ENCODE data around the gene FOXP1. TPM values are rescaled to one million over a fixed set of nuclear protein-coding genes. Genes with fewer than 3 reads are reported as not detected.

The FOXP1 gene
- total RNA-seq, 1 experiment from 2014 or later = 2.9 TPM

DNA sequence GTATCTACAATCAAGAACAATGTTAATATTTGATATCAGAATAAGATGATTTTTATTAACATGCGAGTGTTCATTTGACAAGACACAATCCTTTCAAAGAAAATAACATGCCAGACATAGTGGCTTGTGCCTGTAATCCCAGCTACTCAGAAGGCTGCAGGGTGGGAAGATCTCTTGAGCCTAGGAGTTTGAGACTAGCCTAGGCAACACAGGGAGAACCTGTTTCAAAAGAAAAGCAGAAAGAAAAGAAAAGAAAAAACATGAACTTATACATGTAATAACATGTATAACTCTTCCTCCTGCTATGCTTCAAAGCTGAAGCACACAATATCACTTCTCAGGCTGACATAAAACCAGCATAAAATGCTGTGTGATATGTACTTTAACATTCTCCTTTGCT lies 253.7 kb downstream of the FOXP1 start:
- in situ Hi-C loops (cut with HindIII; ENCODE audit: low pct_unique_long_range_greater_than_20kb, low sequenced_read_pairs) = no loop called here
- no peak for ATAC-seq
- DNase-seq (ENCODE audit: low read depth, low spot score) = no peak
- TF ChIP-seq CTCF (IDR thresholded peaks at IDR 0.05) (no peak), SIN3A (IDR thresholded peaks at IDR 0.05; ENCODE audit: borderline replicate concordance, insufficient read depth, low read depth, low read length) (no peak), TCF7L2 (IDR thresholded peaks at IDR 0.05; ENCODE audit: low read depth, low read length) (no peak), POLR2AphosphoS5 (IDR thresholded peaks at IDR 0.05; ENCODE audit: low read depth, low read length) (no peak)
- TF ChIP-seq, protein P1, sequence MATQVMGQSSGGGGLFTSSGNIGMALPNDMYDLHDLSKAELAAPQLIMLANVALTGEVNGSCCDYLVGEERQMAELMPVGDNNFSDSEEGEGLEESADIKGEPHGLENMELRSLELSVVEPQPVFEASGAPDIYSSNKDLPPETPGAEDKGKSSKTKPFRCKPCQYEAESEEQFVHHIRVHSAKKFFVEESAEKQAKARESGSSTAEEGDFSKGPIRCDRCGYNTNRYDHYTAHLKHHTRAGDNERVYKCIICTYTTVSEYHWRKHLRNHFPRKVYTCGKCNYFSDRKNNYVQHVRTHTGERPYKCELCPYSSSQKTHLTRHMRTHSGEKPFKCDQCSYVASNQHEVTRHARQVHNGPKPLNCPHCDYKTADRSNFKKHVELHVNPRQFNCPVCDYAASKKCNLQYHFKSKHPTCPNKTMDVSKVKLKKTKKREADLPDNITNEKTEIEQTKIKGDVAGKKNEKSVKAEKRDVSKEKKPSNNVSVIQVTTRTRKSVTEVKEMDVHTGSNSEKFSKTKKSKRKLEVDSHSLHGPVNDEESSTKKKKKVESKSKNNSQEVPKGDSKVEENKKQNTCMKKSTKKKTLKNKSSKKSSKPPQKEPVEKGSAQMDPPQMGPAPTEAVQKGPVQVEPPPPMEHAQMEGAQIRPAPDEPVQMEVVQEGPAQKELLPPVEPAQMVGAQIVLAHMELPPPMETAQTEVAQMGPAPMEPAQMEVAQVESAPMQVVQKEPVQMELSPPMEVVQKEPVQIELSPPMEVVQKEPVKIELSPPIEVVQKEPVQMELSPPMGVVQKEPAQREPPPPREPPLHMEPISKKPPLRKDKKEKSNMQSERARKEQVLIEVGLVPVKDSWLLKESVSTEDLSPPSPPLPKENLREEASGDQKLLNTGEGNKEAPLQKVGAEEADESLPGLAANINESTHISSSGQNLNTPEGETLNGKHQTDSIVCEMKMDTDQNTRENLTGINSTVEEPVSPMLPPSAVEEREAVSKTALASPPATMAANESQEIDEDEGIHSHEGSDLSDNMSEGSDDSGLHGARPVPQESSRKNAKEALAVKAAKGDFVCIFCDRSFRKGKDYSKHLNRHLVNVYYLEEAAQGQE (IDR thresholded peaks at IDR 0.05; ENCODE audit: insufficient read depth in 1 of 2, low read depth in 2 of 2, low read length in 1 of 2) = no peak
- intact Hi-C loops (cut with micrococcal nuclease; ENCODE audit: unreplicated experiment) = no loop called here
- CTCF ChIA-PET = no interaction called here
- Histone ChIP-seq H3K9me3 (ENCODE audit: control insufficient read depth, insufficient read depth, low read depth, low read length) (no peaks in the 10 kb centered on the region), H3K36me3 (ENCODE audit: control insufficient read depth, insufficient read depth, low read length) (no peaks in the 10 kb centered on the region), H3K27ac (ENCODE audit: low read length) (no peak overlapping the region), H3K4me3 (ENCODE audit: low read depth in 2 of 2, low read length in 2 of 2) (no peak overlapping the region), H3K4me1 (ENCODE audit: control insufficient read depth, insufficient read depth, low read length) (no peaks in the 10 kb centered on the region), H3K27me3 (ENCODE audit: control insufficient read depth, insufficient read depth, low read length) (no peaks in the 10 kb centered on the region)
- POLR2A ChIA-PET = no interaction called here
- no TSS peak for BruUV-seq (replicated peaks)

DNA sequence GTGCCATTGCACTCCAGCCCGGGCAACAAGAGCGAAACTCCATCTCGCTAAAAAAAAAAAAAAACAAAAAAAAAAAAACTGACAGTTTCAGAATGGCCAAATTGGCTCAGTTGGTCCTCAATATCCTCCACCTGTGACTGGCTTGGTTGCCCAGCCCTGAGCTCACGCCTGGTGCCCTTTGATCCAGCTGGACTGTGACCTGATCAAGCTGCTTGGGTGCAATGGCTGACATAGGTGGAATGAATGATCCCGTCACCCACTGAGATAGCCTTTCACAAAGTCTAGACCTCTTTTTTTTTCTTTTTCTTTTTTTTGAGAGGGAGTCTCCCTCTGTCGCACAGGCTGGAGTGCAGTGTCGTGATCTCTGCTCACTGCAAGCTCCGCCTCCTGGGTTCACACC lies 254.6 kb downstream of the FOXP1 start:
- intact Hi-C loops (cut with micrococcal nuclease; ENCODE audit: unreplicated experiment) (no loop called here), in situ Hi-C loops (cut with HindIII; ENCODE audit: low pct_unique_long_range_greater_than_20kb, low sequenced_read_pairs) (no loop called here)
- Histone ChIP-seq H3K27me3 (ENCODE audit: control insufficient read depth, insufficient read depth, low read length) (no peaks in the 10 kb centered on the region), H3K4me1 (ENCODE audit: control insufficient read depth, insufficient read depth, low read length) (no peaks in the 10 kb centered on the region), H3K9me3 (ENCODE audit: control insufficient read depth, insufficient read depth, low read depth, low read length) (no peaks in the 10 kb centered on the region), H3K27ac (ENCODE audit: low read length) (no peak overlapping the region), H3K36me3 (ENCODE audit: control insufficient read depth, insufficient read depth, low read length) (no peaks in the 10 kb centered on the region), H3K4me3 (ENCODE audit: low read depth in 2 of 2, low read length in 2 of 2) (no peak overlapping the region)
- CTCF ChIA-PET = no interaction called here
- BruUV-seq (replicated peaks) = no TSS peak
- no peak for TF ChIP-seq POLR2AphosphoS5 (IDR thresholded peaks at IDR 0.05; ENCODE audit: low read depth, low read length)
- TF ChIP-seq SIN3A (IDR thresholded peaks at IDR 0.05; ENCODE audit: borderline replicate concordance, insufficient read depth, low read depth, low read length) = no peak
- no peak for TF ChIP-seq CTCF (IDR thresholded peaks at IDR 0.05)
- TF ChIP-seq, protein P1 (IDR thresholded peaks at IDR 0.05; ENCODE audit: insufficient read depth in 1 of 2, low read depth in 2 of 2, low read length in 1 of 2) = no peak
- no peak for TF ChIP-seq TCF7L2 (IDR thresholded peaks at IDR 0.05; ENCODE audit: low read depth, low read length)
- POLR2A ChIA-PET = no interaction called here
- ATAC-seq (no peak), DNase-seq (ENCODE audit: low read depth, low spot score) (no peak)

Measured in Panc1 (cell line).